Cardiac muscle cell (in vitro differentiated cells and primary cell): ENCODE results near the gene THSD7A. TPM values are rescaled to one million over a fixed set of nuclear protein-coding genes. Genes with fewer than 3 reads are reported as not detected.

Source experiments
- DNase-seq, 2 donors: peaks; one replicate each; pipeline versions ENCODE4 v3.0.0 to v3.0.0-alpha.2; 2010 to 2017; ENCODE audit warnings: low read depth in 1 of 2, low spot score in 1 of 2
- H3K27ac ChIP-seq: fragments of 200-600 bp; sonication (generic); 2 replicates; pipeline ENCODE4 v1.5.1; 2016
- H3K27me3 ChIP-seq: fragments of 200-600 bp; sonication (generic); 2 replicates; pipeline ENCODE4 v1.6.0; 2016; ENCODE audit warnings: control low read depth
- H3K36me3 ChIP-seq: fragments of 200-600 bp; sonication (generic); 2 replicates; pipeline ENCODE4 v1.5.1; 2016; ENCODE audit warnings: control low read depth
- H3K4me1 ChIP-seq: fragments of 200-600 bp; sonication (generic); 2 replicates; pipeline ENCODE4 v1.8.1; 2017; ENCODE audit warnings: low read depth, mild to moderate bottlenecking, mixed run types
- H3K4me3 ChIP-seq: fragments of 200-600 bp; sonication (generic); 2 replicates; pipeline ENCODE4 v1.5.1; 2016; ENCODE audit warnings: mild to moderate bottlenecking
- H3K9me3 ChIP-seq: fragments of 200-600 bp; sonication (generic); 2 replicates; pipeline ENCODE4 v1.5.1; 2017; ENCODE audit warnings: low read depth, mild to moderate bottlenecking, control low read depth
- polyA plus RNA-seq: library from polyadenylated mRNA; unstranded; fragments of >200 nt; fragmentation: Nextera tagmentation; extraction: Ambion mirVana; gene quantifications from 2 replicates; pipeline ENCODE4 v1.2.1, GENCODE V29; 2016
- total RNA-seq: library from RNA; depleted of rRNA; stranded (reverse); fragments of >200 nt; gene quantifications from 2 replicates; pipeline ENCODE4 v1.2.3, GENCODE V29; 2016
- TF ChIP-seq, protein P1 (sequence below): IDR thresholded peaks from 2 replicates; pipeline ENCODE4 v1.5.1; 2012; ENCODE audit warnings: low read depth, mild to moderate bottlenecking, low read length

Gene THSD7A
- total and polyA plus RNA-seq, 2 experiments from 2014 or later = 1.5 to 3.7 TPM

GRCh38 chr7:11430112-11430511 lies 401.9 kb downstream of the THSD7A start:
- no peak for DNase-seq
- Histone ChIP-seq H3K9me3 (no peaks in the 10 kb centered on the region), H3K4me3 (no peak overlapping the region), H3K4me1 (no peaks in the 10 kb centered on the region), H3K27ac (no peak overlapping the region), H3K27me3 (no peaks in the 10 kb centered on the region), H3K36me3 (no peaks in the 10 kb centered on the region)
- TF ChIP-seq, protein P1, sequence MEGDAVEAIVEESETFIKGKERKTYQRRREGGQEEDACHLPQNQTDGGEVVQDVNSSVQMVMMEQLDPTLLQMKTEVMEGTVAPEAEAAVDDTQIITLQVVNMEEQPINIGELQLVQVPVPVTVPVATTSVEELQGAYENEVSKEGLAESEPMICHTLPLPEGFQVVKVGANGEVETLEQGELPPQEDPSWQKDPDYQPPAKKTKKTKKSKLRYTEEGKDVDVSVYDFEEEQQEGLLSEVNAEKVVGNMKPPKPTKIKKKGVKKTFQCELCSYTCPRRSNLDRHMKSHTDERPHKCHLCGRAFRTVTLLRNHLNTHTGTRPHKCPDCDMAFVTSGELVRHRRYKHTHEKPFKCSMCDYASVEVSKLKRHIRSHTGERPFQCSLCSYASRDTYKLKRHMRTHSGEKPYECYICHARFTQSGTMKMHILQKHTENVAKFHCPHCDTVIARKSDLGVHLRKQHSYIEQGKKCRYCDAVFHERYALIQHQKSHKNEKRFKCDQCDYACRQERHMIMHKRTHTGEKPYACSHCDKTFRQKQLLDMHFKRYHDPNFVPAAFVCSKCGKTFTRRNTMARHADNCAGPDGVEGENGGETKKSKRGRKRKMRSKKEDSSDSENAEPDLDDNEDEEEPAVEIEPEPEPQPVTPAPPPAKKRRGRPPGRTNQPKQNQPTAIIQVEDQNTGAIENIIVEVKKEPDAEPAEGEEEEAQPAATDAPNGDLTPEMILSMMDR = no peak

GRCh38 chr7:11428877-11429581 lies 403.0 kb downstream of the THSD7A start:
- Histone ChIP-seq H3K27me3 (no peaks in the 10 kb centered on the region), H3K27ac (no peak overlapping the region), H3K4me1 (no peaks in the 10 kb centered on the region), H3K4me3 (no peak overlapping the region), H3K9me3 (no peaks in the 10 kb centered on the region), H3K36me3 (no peaks in the 10 kb centered on the region)
- TF ChIP-seq, protein P1 = no peak
- no peak for DNase-seq

- peak; percentile 66 to 87 for DNase-seq
- Histone ChIP-seq H3K4me3 (no peak overlapping the region), H3K9me3 (no peaks in the 10 kb centered on the region), H3K4me1 (no peaks in the 10 kb centered on the region), H3K27ac (no peak overlapping the region), H3K27me3 (no peaks in the 10 kb centered on the region), H3K36me3 (no peaks in the 10 kb centered on the region)
- TF ChIP-seq, protein P1 = peak; percentile 77
These were observed 404.2 kb downstream of the THSD7A start for GRCh38 chr7:11427686-11428273.

GRCh38 chr7:11424006-11424405 lies 408.0 kb downstream of the THSD7A start:
- DNase-seq = no peak
- no peaks in the 10 kb centered on the region for H3K36me3 ChIP-seq
- H3K4me1 ChIP-seq = no peaks in the 10 kb centered on the region
- H3K27ac ChIP-seq = no peak overlapping the region
- TF ChIP-seq, protein P1 = no peak
- H3K4me3 ChIP-seq = no peak overlapping the region
- no peaks in the 10 kb centered on the region for H3K27me3 ChIP-seq
- H3K9me3 ChIP-seq = no peaks in the 10 kb centered on the region

DNA sequence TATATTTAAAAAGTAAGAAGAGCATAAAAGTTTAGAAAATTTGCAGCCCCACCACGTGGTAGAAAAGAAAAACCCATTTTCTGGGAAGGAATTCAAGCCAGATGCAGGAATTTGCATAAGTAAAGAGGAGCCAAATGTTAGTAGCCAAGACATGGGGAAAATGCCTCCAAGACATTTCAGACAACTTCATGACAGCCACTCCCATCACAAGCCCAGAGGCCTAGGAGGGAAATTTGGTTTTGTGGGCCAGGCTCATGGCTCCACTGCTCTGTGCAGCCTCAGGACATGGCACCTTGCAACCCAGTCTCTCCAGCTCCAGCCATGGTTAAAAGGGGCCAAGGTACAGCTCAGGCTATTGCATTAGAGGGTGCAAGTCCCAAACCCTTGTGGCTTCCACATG lies 411.9 kb downstream of the THSD7A start:
- H3K4me3 ChIP-seq = no peak overlapping the region
- no peaks in the 10 kb centered on the region for H3K9me3 ChIP-seq
- no peak overlapping the region for H3K27ac ChIP-seq
- H3K27me3 ChIP-seq = no peaks in the 10 kb centered on the region
- DNase-seq = no peak
- H3K36me3 ChIP-seq = no peaks in the 10 kb centered on the region
- no peaks in the 10 kb centered on the region for H3K4me1 ChIP-seq
- TF ChIP-seq, protein P1 = no peak
